GM12878 (cell line): ENCODE results near the gene LIN7C. TPM values are rescaled to one million over a fixed set of nuclear protein-coding genes. Genes with fewer than 3 reads are reported as not detected.

Experiments used
- ATAC-seq: fragments of 200-7000 bp; cut with Tn5 transposase; 3 replicates; pipeline ENCODE4 v1.9.1; 2020; ENCODE audit warnings: mild to moderate bottlenecking, moderate library complexity
- BruUV-seq: library from RNA; stranded (reverse); fragments of 400-500 nt; replicated peaks from 2 replicates; lab custom pipeline; 2021; lab: Mats Ljungman, UMichigan
- CTCF ChIA-PET: fragments of 300-600 bp; sonication (Branson Sonifier 250); formaldehyde crosslinking; extraction: SDS; loops from one replicate; lab custom pipeline; 2021; ENCODE audit warnings: inconsistent platforms; lab: Yijun Ruan, JAX
- POLR2A ChIA-PET: fragments of 350-600 bp; formaldehyde crosslinking; extraction: SDS; loops from one replicate; lab custom pipeline; 2021; ENCODE audit warnings: inconsistent platforms; lab: Charles Lee
- RAD21 ChIA-PET: fragments of 300-600 bp; sonication (Branson Sonifier 250); formaldehyde crosslinking; loops from one replicate; lab custom pipeline; 2023; ENCODE audit warnings: antibody characterized with exemption; ENCODE audit not compliant: unreplicated experiment; lab: Charles Lee
- SMC1A ChIA-PET: fragments of 300-600 bp; sonication (Branson Sonifier 250); formaldehyde crosslinking; loops from one replicate; lab custom pipeline; 2023; ENCODE audit not compliant: unreplicated experiment, uncharacterized antibody; lab: Charles Lee
- DNase-seq: peaks from one replicate; pipeline ENCODE4 v3.0.0-alpha.2; 2011; ENCODE audit warnings: low read depth, low spot score
- FAIRE-seq: peaks from 3 replicates; lab custom pipeline; 2011; peaks lifted over from hg19 to GRCh38; lab: Jason Lieb, UNC
- H2AFZ ChIP-seq: 2 replicates; pipeline ENCODE4 v1.6.0; 2011; ENCODE audit warnings: low read depth, low read length, control low read depth; ENCODE audit not compliant: control insufficient read depth
- H3K27ac ChIP-seq: 2 replicates; pipeline ENCODE4 v1.5.1; 2011; ENCODE audit warnings: control low read depth; ENCODE audit not compliant: control insufficient read depth, insufficient read depth
- H3K27me3 ChIP-seq, 2 experiments: replicated peaks in 1 of 2; 2 replicates each; pipeline versions ENCODE4 v1.6.0 to v1.6.1; 2011; ENCODE audit warnings: low read length in 1 of 2; ENCODE audit not compliant: control insufficient read depth in 2 of 2, insufficient read depth in 2 of 2
- H3K36me3 ChIP-seq, 2 experiments: 2 replicates each; pipeline ENCODE4 v1.5.1; 2011; ENCODE audit warnings: low read length in 1 of 2; ENCODE audit not compliant: control insufficient read depth in 2 of 2, insufficient read depth in 2 of 2
- H3K4me1 ChIP-seq: 2 replicates; pipeline ENCODE4 v1.6.1; 2011; ENCODE audit warnings: mild to moderate bottlenecking, low read length, moderate library complexity, mixed read lengths; ENCODE audit not compliant: control insufficient read depth, insufficient read depth
- H3K4me2 ChIP-seq: 2 replicates; pipeline ENCODE4 v1.6.0; 2011; ENCODE audit warnings: control low read depth; ENCODE audit not compliant: control insufficient read depth, insufficient read depth
- H3K4me3 ChIP-seq: fragments of 200-600 bp; sonication (generic); 2 replicates; pipeline ENCODE4 v1.5.1; 2016
- H3K79me2 ChIP-seq: 2 replicates; pipeline ENCODE4 v1.6.0; 2011; ENCODE audit warnings: low read length; ENCODE audit not compliant: control insufficient read depth, insufficient read depth
- H3K9ac ChIP-seq: 2 replicates; pipeline ENCODE4 v1.8.0; 2011; ENCODE audit warnings: low read length, control low read depth, mixed read lengths; ENCODE audit not compliant: control insufficient read depth, insufficient read depth
- H3K9me3 ChIP-seq: replicated peaks from 3 replicates; pipeline ENCODE4 v1.5.1; 2011; ENCODE audit warnings: mild to moderate bottlenecking, low read length; ENCODE audit not compliant: control insufficient read depth, insufficient read depth
- H4K20me1 ChIP-seq: 2 replicates; pipeline ENCODE4 v1.6.0; 2011; ENCODE audit not compliant: control insufficient read depth, insufficient read depth
- ASH2L ChIP-seq: fragments of 300-600, 200-600 bp; sonication (generic); IDR thresholded peaks from 2 replicates; pipeline ENCODE4 v1.6.1; 2017; ENCODE audit warnings: low read depth, mild to moderate bottlenecking, borderline replicate concordance
- CBFB ChIP-seq: IDR thresholded peaks from 2 replicates; pipeline ENCODE4 v1.6.1; 2016; ENCODE audit warnings: antibody characterized with exemption, low read depth
- ESRRA ChIP-seq: IDR thresholded peaks from 2 replicates; pipeline ENCODE4 v1.6.1; 2012; ENCODE audit warnings: mild to moderate bottlenecking, low read length, improper control_type of control experiment
- ETV6 ChIP-seq, 2 experiments: fragments of 450-650 bp in 1 of 2; IDR thresholded peaks in 1 of 2; conservative IDR thresholded peaks in 1 of 2; 2 replicates each; pipeline ENCODE4 v1.6.1; 2014; ENCODE audit warnings: antibody characterized with exemption in 1 of 2, borderline replicate concordance in 1 of 2, low read depth in 1 of 2, mild to moderate bottlenecking in 1 of 2, moderate library complexity in 1 of 2
- HCFC1 ChIP-seq: fragments of 150-350 bp; IDR thresholded peaks from 2 replicates; pipeline ENCODE4 v1.6.1; 2014; ENCODE audit warnings: low read length
- PBX3 ChIP-seq: IDR thresholded peaks from 2 replicates; pipeline ENCODE4 v1.6.1; 2011; ENCODE audit warnings: mild to moderate bottlenecking, low read depth, low read length, moderate library complexity; ENCODE audit not compliant: insufficient replicate concordance
- PML ChIP-seq: IDR thresholded peaks from 2 replicates; pipeline ENCODE4 v1.6.1; 2012; ENCODE audit warnings: low read length, inconsistent platforms
- RAD51 ChIP-seq: fragments of 450-650 bp; IDR thresholded peaks from 2 replicates; pipeline ENCODE4 v1.6.1; 2016; ENCODE audit warnings: moderate library complexity, mild to moderate bottlenecking, inconsistent platforms
- RELA ChIP-seq: fragments of 450-650 bp; IDR thresholded peaks from 2 replicates; pipeline ENCODE4 v1.8.0; 2014; ENCODE audit warnings: borderline replicate concordance; ENCODE audit not compliant: partially characterized antibody
- RFX5 ChIP-seq: IDR thresholded peaks from 2 replicates; pipeline ENCODE4 v1.6.1; 2011; ENCODE audit warnings: low read depth, low read length, improper control_type of control experiment
- SIN3A ChIP-seq: IDR thresholded peaks from 2 replicates; pipeline ENCODE4 v1.6.1; 2012; ENCODE audit warnings: low read depth, low read length, improper control_type of control experiment
- SKIL ChIP-seq: fragments of 450-650 bp; IDR thresholded peaks from 2 replicates; pipeline ENCODE4 v1.6.1; 2017; ENCODE audit warnings: mild to moderate bottlenecking, low read depth, inconsistent platforms; ENCODE audit not compliant: poor library complexity, severe bottlenecking
- TCF3 ChIP-seq: IDR thresholded peaks from 2 replicates; pipeline ENCODE4 v1.6.1; 2012; ENCODE audit warnings: low read depth, mild to moderate bottlenecking, low read length, borderline replicate concordance; ENCODE audit not compliant: insufficient read depth
- YBX1 ChIP-seq: fragments of 450-650 bp; IDR thresholded peaks from 2 replicates; pipeline ENCODE4 v1.6.1; 2016; ENCODE audit warnings: antibody characterized with exemption
- ZBED1 ChIP-seq: IDR thresholded peaks from 2 replicates; pipeline ENCODE4 v1.6.1; 2016; ENCODE audit warnings: borderline replicate concordance
- ZNF274 ChIP-seq: IDR thresholded peaks from one replicate; pipeline ENCODE4 v1.8.0; 2011; ENCODE audit not compliant: insufficient read length, insufficient read depth
- WGBS: methylation state at CpG from one replicate; pipeline ENCODE4 v1.1.6; 2016; ENCODE audit warnings: low lambda C conversion rate; ENCODE audit not compliant: insufficient replicate concordance, insufficient coverage; ENCODE audit errors: missing lambda C conversion rate; 5-methylcytosine and 5-hydroxymethylcytosine counted together
- in situ Hi-C: fragments of 300-500 bp; cut with MboI; formaldehyde crosslinking; loops from 9 replicates; pipeline ENCODE4 v1.14.3; 2018; ENCODE audit warnings: mixed read lengths
- intact Hi-C: fragments of 100-400 bp; cut with micrococcal nuclease; formaldehyde crosslinking; loops from one replicate; pipeline ENCODE4 v1.14.2; 2022; ENCODE audit not compliant: unreplicated experiment
- polyA plus RNA-seq, 11 experiments: library from polyadenylated mRNA; depleted of rRNA in 4 of 11; unstranded in 6 of 11; stranded (reverse) in 5 of 11; fragments of >200 nt; fragmentation: Nextera tagmentation in 4 of 11; fragmentation: Illumina TruSeq in 1 of 11; extraction: Ambion mirVana in 4 of 11; extraction: Trizol in 1 of 11; gene quantifications; 1 replicate in 1 of 11; 2 replicates in 10 of 11; pipeline versions ENCODE4 v1.2.1 to v1.2.3, GENCODE V29; 2011 to 2016; ENCODE audit warnings: inconsistent platforms in 2 of 11, missing spikeins in 2 of 11, low read depth in 1 of 11
- total RNA-seq, 4 experiments: library from RNA; depleted of rRNA in 3 of 4; stranded (reverse); fragments of >200 nt in 3 of 4; fragmentation: Illumina TruSeq in 1 of 4; extraction: Trizol in 1 of 4; gene quantifications; 2 replicates each; pipeline versions ENCODE4 v1.2.1 to v1.2.3, GENCODE V29; 2013 to 2021
- TF ChIP-seq, protein P1 (sequence below): IDR thresholded peaks from 2 replicates; pipeline ENCODE4 v1.6.1; 2012; ENCODE audit warnings: improper control_type of control experiment, low read depth, low read length; ENCODE audit not compliant: insufficient replicate concordance

The LIN7C gene
- total and polyA plus RNA-seq, 10 of the 15 experiments (the other 5 are each of a cell fraction or from before 2014, with no cell fraction given) = 6.0 to 23.7 (median 15.1) TPM

GRCh38 chr11:27489092-27489491, 17.5 kb downstream of the LIN7C start:
- no peak overlapping the region for H3K4me3 ChIP-seq
- no peaks in the 10 kb centered on the region for H4K20me1 ChIP-seq
- RAD21 ChIA-PET = interaction anchor here (5.1 kb wide), 1 partner anchor 8 kb away, joined by 40 read pairs; no protein-coding TSS in a partner anchor
- CTCF ChIA-PET = interaction anchor here (4.8 to 10.4 kb wide), 3 partner anchors 11 to 304 kb away, joined by 72 to 142 read pairs (median 119); no protein-coding TSS in a partner anchor
- H3K9ac ChIP-seq = no peak overlapping the region
- no peak for FAIRE-seq
- in situ Hi-C loops (no loop called here), intact Hi-C loops (loop anchor here (5.0 to 10.0 kb wide), 4 partner anchors 127 to 1204 kb away; partner anchors contain the start of gene CCDC34)
- H3K4me1 ChIP-seq = no peaks in the 10 kb centered on the region
- no peak overlapping the region for H2AFZ ChIP-seq
- peaks cover 4 to 6% of the 10 kb centered on the region in 2 experiments for H3K36me3 ChIP-seq
- H3K27ac ChIP-seq = no peak overlapping the region
- BruUV-seq = no TSS peak
- H3K79me2 ChIP-seq = no peaks in the 10 kb centered on the region
- POLR2A ChIA-PET = no interaction called here
- DNase-seq = no peak
- H3K4me2 ChIP-seq = no peak overlapping the region
- H3K27me3 ChIP-seq = no peaks in the 10 kb centered on the region
- no peak for ATAC-seq
- H3K9me3 ChIP-seq = no peaks in the 10 kb centered on the region
- WGBS = 100% methylated on average over 5 of the region's 5 CpGs
- SMC1A ChIA-PET = interaction anchor here (0.6 to 6.4 kb wide), 3 partner anchors 8 to 304 kb away, joined by 3 to 71 read pairs (median 3); no protein-coding TSS in a partner anchor
- TF ChIP-seq RELA (no peak), ESRRA (no peak), SIN3A (no peak), ETV6 (conservative IDR thresholded peaks at IDR 0.05 in 1 of 2, IDR thresholded peaks at IDR 0.05 in 1 of 2; ENCODE audit: borderline replicate concordance in 1 of 2, low read depth in 1 of 2) (no peak), CBFB (no peak), ZBED1 (no peak), SKIL (no peak), PML (no peak), RAD51 (no peak), HCFC1 (no peak), ASH2L (no peak), TCF3 (no peak), YBX1 (no peak), PBX3 (no peak), ZNF274 (no peak), RFX5 (no peak)
- TF ChIP-seq, protein P1, sequence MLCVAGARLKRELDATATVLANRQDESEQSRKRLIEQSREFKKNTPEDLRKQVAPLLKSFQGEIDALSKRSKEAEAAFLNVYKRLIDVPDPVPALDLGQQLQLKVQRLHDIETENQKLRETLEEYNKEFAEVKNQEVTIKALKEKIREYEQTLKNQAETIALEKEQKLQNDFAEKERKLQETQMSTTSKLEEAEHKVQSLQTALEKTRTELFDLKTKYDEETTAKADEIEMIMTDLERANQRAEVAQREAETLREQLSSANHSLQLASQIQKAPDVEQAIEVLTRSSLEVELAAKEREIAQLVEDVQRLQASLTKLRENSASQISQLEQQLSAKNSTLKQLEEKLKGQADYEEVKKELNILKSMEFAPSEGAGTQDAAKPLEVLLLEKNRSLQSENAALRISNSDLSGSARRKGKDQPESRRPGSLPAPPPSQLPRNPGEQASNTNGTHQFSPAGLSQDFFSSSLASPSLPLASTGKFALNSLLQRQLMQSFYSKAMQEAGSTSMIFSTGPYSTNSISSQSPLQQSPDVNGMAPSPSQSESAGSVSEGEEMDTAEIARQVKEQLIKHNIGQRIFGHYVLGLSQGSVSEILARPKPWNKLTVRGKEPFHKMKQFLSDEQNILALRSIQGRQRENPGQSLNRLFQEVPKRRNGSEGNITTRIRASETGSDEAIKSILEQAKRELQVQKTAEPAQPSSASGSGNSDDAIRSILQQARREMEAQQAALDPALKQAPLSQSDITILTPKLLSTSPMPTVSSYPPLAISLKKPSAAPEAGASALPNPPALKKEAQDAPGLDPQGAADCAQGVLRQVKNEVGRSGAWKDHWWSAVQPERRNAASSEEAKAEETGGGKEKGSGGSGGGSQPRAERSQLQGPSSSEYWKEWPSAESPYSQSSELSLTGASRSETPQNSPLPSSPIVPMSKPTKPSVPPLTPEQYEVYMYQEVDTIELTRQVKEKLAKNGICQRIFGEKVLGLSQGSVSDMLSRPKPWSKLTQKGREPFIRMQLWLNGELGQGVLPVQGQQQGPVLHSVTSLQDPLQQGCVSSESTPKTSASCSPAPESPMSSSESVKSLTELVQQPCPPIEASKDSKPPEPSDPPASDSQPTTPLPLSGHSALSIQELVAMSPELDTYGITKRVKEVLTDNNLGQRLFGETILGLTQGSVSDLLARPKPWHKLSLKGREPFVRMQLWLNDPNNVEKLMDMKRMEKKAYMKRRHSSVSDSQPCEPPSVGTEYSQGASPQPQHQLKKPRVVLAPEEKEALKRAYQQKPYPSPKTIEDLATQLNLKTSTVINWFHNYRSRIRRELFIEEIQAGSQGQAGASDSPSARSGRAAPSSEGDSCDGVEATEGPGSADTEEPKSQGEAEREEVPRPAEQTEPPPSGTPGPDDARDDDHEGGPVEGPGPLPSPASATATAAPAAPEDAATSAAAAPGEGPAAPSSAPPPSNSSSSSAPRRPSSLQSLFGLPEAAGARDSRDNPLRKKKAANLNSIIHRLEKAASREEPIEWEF = no peak
